H9 (cell line): ENCODE measurements around the gene MFSD12. TPM values are rescaled to one million over a fixed set of nuclear protein-coding genes. Genes with fewer than 3 reads are reported as not detected.

Source experiments
- DNase-seq: peaks from one replicate; pipeline ENCODE4 v3.0.0-alpha.2; 2017
- H2AFZ ChIP-seq: one replicate; pipeline ENCODE4 v1.6.1; 2013; ENCODE audit warnings: mild to moderate bottlenecking, low read length, control low read depth, moderate library complexity
- H2AK5ac ChIP-seq: 2 replicates; pipeline ENCODE4 v1.6.1; 2013; ENCODE audit warnings: low read length, control low read depth, mixed read lengths; ENCODE audit not compliant: insufficient read length
- H2BK120ac ChIP-seq: one replicate; pipeline ENCODE4 v1.6.1; 2013; ENCODE audit warnings: low read depth, mild to moderate bottlenecking, low read length, control low read depth, inconsistent platforms; ENCODE audit not compliant: poor library complexity, severe bottlenecking
- H2BK12ac ChIP-seq: 2 replicates; pipeline ENCODE4 v1.6.1; 2013; ENCODE audit warnings: low read length, control low read depth, mixed read lengths, low read depth; ENCODE audit not compliant: insufficient read length
- H2BK15ac ChIP-seq: 2 replicates; pipeline ENCODE4 v1.6.1; 2013; ENCODE audit warnings: low read depth, low read length, control low read depth
- H2BK20ac ChIP-seq: one replicate; pipeline ENCODE4 v1.6.1; 2013; ENCODE audit warnings: low read depth, mild to moderate bottlenecking, low read length, control low read depth, inconsistent platforms; ENCODE audit not compliant: poor library complexity, severe bottlenecking
- H2BK5ac ChIP-seq: 2 replicates; pipeline ENCODE4 v1.6.1; 2013; ENCODE audit warnings: low read length, control low read depth, mixed read lengths; ENCODE audit not compliant: insufficient read length
- H3K14ac ChIP-seq: 2 replicates; pipeline ENCODE4 v1.6.1; 2013; ENCODE audit warnings: low read length, control low read depth; ENCODE audit not compliant: insufficient read depth
- H3K18ac ChIP-seq: 2 replicates; pipeline ENCODE4 v1.6.1; 2013; ENCODE audit warnings: low read depth, mild to moderate bottlenecking, mixed read lengths, low read length, control low read depth; ENCODE audit not compliant: insufficient read length
- H3K23ac ChIP-seq: 2 replicates; pipeline ENCODE4 v1.6.1; 2013; ENCODE audit warnings: low read length, control low read depth, mixed read lengths, low read depth; ENCODE audit not compliant: insufficient read length
- H3K23me2 ChIP-seq: 2 replicates; pipeline ENCODE4 v1.6.1; 2013; ENCODE audit warnings: low read depth, mild to moderate bottlenecking, mixed read lengths, low read length, control low read depth; ENCODE audit not compliant: insufficient read length, poor library complexity, severe bottlenecking
- H3K27ac ChIP-seq: 2 replicates; pipeline ENCODE4 v1.5.1; 2013; ENCODE audit warnings: low read length, control low read depth, mixed read lengths, low read depth; ENCODE audit not compliant: insufficient read length
- H3K27me3 ChIP-seq: 2 replicates; pipeline ENCODE4 v1.6.1; 2013; ENCODE audit warnings: low read length, control low read depth, inconsistent platforms; ENCODE audit not compliant: insufficient read depth
- H3K4ac ChIP-seq: 2 replicates; pipeline ENCODE4 v1.6.1; 2013; ENCODE audit warnings: low read depth, mild to moderate bottlenecking, control low read depth, inconsistent platforms, low read length, moderate library complexity
- H3K4me1 ChIP-seq: 2 replicates; pipeline ENCODE4 v1.6.1; 2013; ENCODE audit warnings: low read length, control low read depth, inconsistent platforms; ENCODE audit not compliant: insufficient read depth
- H3K4me2 ChIP-seq: 2 replicates; pipeline ENCODE4 v1.6.1; 2013; ENCODE audit warnings: low read length, control low read depth, mixed read lengths; ENCODE audit not compliant: insufficient read length, insufficient read depth
- H3K56ac ChIP-seq: 2 replicates; pipeline ENCODE4 v1.6.1; 2013; ENCODE audit warnings: low read depth, mild to moderate bottlenecking, mixed read lengths, low read length, control low read depth; ENCODE audit not compliant: insufficient read length
- H3K79me1 ChIP-seq: 2 replicates; pipeline ENCODE4 v1.6.1; 2013; ENCODE audit warnings: low read depth, mild to moderate bottlenecking, moderate library complexity, low read length, control low read depth, inconsistent platforms; ENCODE audit not compliant: insufficient read depth, poor library complexity, severe bottlenecking
- H3K79me2 ChIP-seq: 2 replicates; pipeline ENCODE4 v1.6.1; 2013; ENCODE audit warnings: low read length, control low read depth, inconsistent platforms; ENCODE audit not compliant: insufficient read depth
- H3K9ac ChIP-seq: 2 replicates; pipeline ENCODE4 v1.6.1; 2013; ENCODE audit warnings: low read length, control low read depth, mixed read lengths; ENCODE audit not compliant: insufficient read length; ENCODE audit errors: extremely low read depth
- H3K9me3 ChIP-seq: one replicate; pipeline ENCODE4 v1.6.1; 2013; ENCODE audit warnings: low read depth, low read length, inconsistent platforms; ENCODE audit not compliant: control insufficient read depth
- H3T11ph ChIP-seq: one replicate; pipeline ENCODE4 v1.6.1; 2013; ENCODE audit warnings: mild to moderate bottlenecking, low read length, control low read depth, inconsistent platforms
- H4K20me1 ChIP-seq: one replicate; pipeline ENCODE4 v1.6.1; 2013; ENCODE audit not compliant: control insufficient read depth, insufficient read length, insufficient read depth
- H4K5ac ChIP-seq: 2 replicates; pipeline ENCODE4 v1.6.1; 2013; ENCODE audit warnings: low read depth, mild to moderate bottlenecking, mixed read lengths, low read length, control low read depth; ENCODE audit not compliant: insufficient read length
- H4K8ac ChIP-seq: replicated peaks from 2 replicates; pipeline ENCODE4 v1.6.1; 2013; ENCODE audit warnings: low read length, control low read depth, mixed read lengths, low read depth; ENCODE audit not compliant: insufficient read length
- H4K91ac ChIP-seq: 2 replicates; pipeline ENCODE4 v1.6.1; 2013; ENCODE audit warnings: low read depth, mild to moderate bottlenecking, moderate library complexity, mixed read lengths, low read length, control low read depth; ENCODE audit not compliant: insufficient read length
- H3K27ac Mint-ChIP-seq, 3 experiments: 2 replicates in 2 of 3; 3 replicates in 1 of 3; pipeline ENCODE4 v1.8.0; 2020 to 2021; ENCODE audit warnings: mixed read lengths in 3 of 3, mild to moderate bottlenecking in 1 of 3, moderate library complexity in 1 of 3
- H3K27me3 Mint-ChIP-seq: 2 replicates; pipeline ENCODE4 v1.8.0; 2021; ENCODE audit warnings: low read depth, mild to moderate bottlenecking, moderate library complexity, mixed read lengths
- H3K36me3 Mint-ChIP-seq, 3 experiments: 2 replicates in 2 of 3; 3 replicates in 1 of 3; pipeline ENCODE4 v1.8.0; 2020 to 2021; ENCODE audit warnings: low read depth in 3 of 3, mixed read lengths in 3 of 3; ENCODE audit not compliant: insufficient read depth in 1 of 3
- H3K4me1 Mint-ChIP-seq, 2 experiments: 2 replicates each; pipeline ENCODE4 v1.8.0; 2020; ENCODE audit warnings: mixed read lengths in 2 of 2
- H3K4me3 Mint-ChIP-seq, 2 experiments: 2 replicates in 1 of 2; 3 replicates in 1 of 2; pipeline ENCODE4 v1.8.0; 2020 to 2021; ENCODE audit warnings: mild to moderate bottlenecking in 2 of 2, mixed read lengths in 2 of 2, moderate library complexity in 1 of 2
- H3K9me3 Mint-ChIP-seq, 2 experiments: 2 replicates in 1 of 2; 3 replicates in 1 of 2; pipeline ENCODE4 v1.8.0; 2020; ENCODE audit warnings: mild to moderate bottlenecking in 2 of 2, mixed read lengths in 2 of 2, moderate library complexity in 1 of 2
- CTCF ChIP-seq: fragments of 200-600 bp; sonication (generic); conservative IDR thresholded peaks from 3 replicates; pipeline ENCODE4 v1.8.0; 2021; ENCODE audit warnings: antibody characterized with exemption, mild to moderate bottlenecking
- WGBS: extraction: QIAGEN DNeasy Blood & Tissue Kit; methylation state at CpG from one replicate; pipeline ENCODE4 v1.1.7; 2013; ENCODE audit warnings: missing lambda C conversion rate, low lambda C conversion rate, mixed read lengths; ENCODE audit not compliant: insufficient read length; ENCODE audit errors: extremely low coverage; 5-methylcytosine and 5-hydroxymethylcytosine counted together
- total RNA-seq: library from RNA; stranded (reverse); gene quantifications from 2 replicates; pipeline ENCODE4 v1.2.1, GENCODE V29; 2021

MFSD12 gene
- total RNA-seq, 1 experiment from 2014 or later = 58.8 TPM

- H2BK20ac ChIP-seq = no peak overlapping the region
- no peak overlapping the region for H4K8ac ChIP-seq
- no peak overlapping the region for H4K91ac ChIP-seq
- H3K4me1 ChIP-seq = no peaks in the 10 kb centered on the region
- no peak for TF ChIP-seq CTCF
- Mint-ChIP-seq H3K9me3 (no peaks in the 10 kb centered on the region; a peak in 1 of 5 replicates), H3K27me3 (no peaks in the 10 kb centered on the region), H3K4me3 (no peak overlapping the region), H3K36me3 (peaks cover 10 to 34% (median 19%) of the 10 kb centered on the region in 3 experiments; a peak in 6 of 7 replicates), H3K4me1 (peaks cover 17 to 39% of the 10 kb centered on the region in 2 experiments), H3K27ac (peak overlapping the region in 1 of 3 experiments; percentile 28; a peak in 1 of 7 replicates)
- no peak overlapping the region for H2BK5ac ChIP-seq
- H2BK12ac ChIP-seq = no peak overlapping the region
- WGBS = no CpG with 5 or more reads among the region's 22 CpGs
- no peak overlapping the region for H2AFZ ChIP-seq
- no peak overlapping the region for H3T11ph ChIP-seq
- H3K18ac ChIP-seq = no peak overlapping the region
- H3K4ac ChIP-seq = no peak overlapping the region
- no peaks in the 10 kb centered on the region for H3K9me3 ChIP-seq
- no peaks in the 10 kb centered on the region for H4K20me1 ChIP-seq
- no peak overlapping the region for H2BK15ac ChIP-seq
- no peak for DNase-seq
- no peak overlapping the region for H4K5ac ChIP-seq
- H2AK5ac ChIP-seq = no peak overlapping the region
- peaks cover 3% of the 10 kb centered on the region; the same call in 1 of the 2 replicates for H3K79me2 ChIP-seq
- no peak overlapping the region for H3K4me2 ChIP-seq
- H3K14ac ChIP-seq = no peak overlapping the region
- no peak overlapping the region for H3K56ac ChIP-seq
- H3K23ac ChIP-seq = no peak overlapping the region
- H3K79me1 ChIP-seq = no peaks in the 10 kb centered on the region
- H2BK120ac ChIP-seq = no peak overlapping the region
- H3K9ac ChIP-seq = no peak overlapping the region
- no peaks in the 10 kb centered on the region for H3K27me3 ChIP-seq
- H3K27ac ChIP-seq = no peak overlapping the region
- peaks cover 15% of the 10 kb centered on the region for H3K23me2 ChIP-seq
Observed at GRCh38 chr19:3510727-3511126, 46.7 kb downstream of the MFSD12 start.
